Peyer's patch (tissue), 4 donors: ENCODE data around the gene ZNF155. TPM values are rescaled to one million over a fixed set of nuclear protein-coding genes. Genes with fewer than 3 reads are reported as not detected.
A peak's percentile ranks its signal among the peaks of the same experiment; 100 is the strongest.

Experiments used
- DNase-seq, 3 donors: peaks; one replicate each; pipeline ENCODE4 v3.0.0-alpha.2; 2017 to 2019
- H3K27ac ChIP-seq, 4 donors: fragments of 200-600 bp; sonication (generic); one replicate each; pipeline ENCODE4 v1.5.1; 2016 to 2019
- H3K27me3 ChIP-seq, 2 donors: fragments of 200-600 bp; sonication (generic); one replicate each; pipeline ENCODE4 v1.5.1; 2019
- H3K36me3 ChIP-seq, 3 donors: fragments of 200-600 bp; sonication (generic); one replicate each; pipeline ENCODE4 v1.5.1; 2016 to 2019
- H3K4me1 ChIP-seq, 4 donors: fragments of 200-600 bp; sonication (generic); one replicate each; pipeline ENCODE4 v1.5.1; 2016 to 2019
- H3K4me3 ChIP-seq, 4 donors: fragments of 200-600 bp; sonication (generic); 1 replicate in 3 of 4; 2 replicates in 1 of 4; pipeline ENCODE4 v1.5.1; 2016 to 2019; ENCODE audit warnings: mild to moderate bottlenecking in 1 of 4
- H3K9me3 ChIP-seq, 4 donors: fragments of 200-600 bp; sonication (generic); one replicate each; pipeline ENCODE4 v1.5.1; 2016 to 2019; ENCODE audit warnings: mild to moderate bottlenecking in 1 of 4
- POLR2A ChIP-seq, 2 donors: fragments of 450-650 bp; IDR thresholded peaks; one replicate each; pipeline ENCODE4 v1.5.1; 2017; ENCODE audit warnings: antibody characterized with exemption in 2 of 2, mild to moderate bottlenecking in 2 of 2, moderate library complexity in 2 of 2
- total RNA-seq, 4 donors: library from RNA; depleted of rRNA; stranded (reverse); fragments of >200 nt; gene quantifications; one replicate each; pipeline ENCODE4 v1.1.0, GENCODE V29; 2016
- TF ChIP-seq, protein P1 (sequence below), 6 experiments: fragments of 450-650 bp in 4 of 6; fragments of 200-600 bp in 2 of 6; sonication (generic) in 1 of 6; IDR thresholded peaks; one replicate each; pipeline ENCODE4 v1.5.1; 2017 to 2019; ENCODE audit warnings: antibody characterized with exemption in 6 of 6, mild to moderate bottlenecking in 3 of 6, moderate library complexity in 1 of 6

ZNF155 gene
- total RNA-seq, 4 donors from 2014 or later = 2.5 to 10.9 (median 6.2) TPM

DNA sequence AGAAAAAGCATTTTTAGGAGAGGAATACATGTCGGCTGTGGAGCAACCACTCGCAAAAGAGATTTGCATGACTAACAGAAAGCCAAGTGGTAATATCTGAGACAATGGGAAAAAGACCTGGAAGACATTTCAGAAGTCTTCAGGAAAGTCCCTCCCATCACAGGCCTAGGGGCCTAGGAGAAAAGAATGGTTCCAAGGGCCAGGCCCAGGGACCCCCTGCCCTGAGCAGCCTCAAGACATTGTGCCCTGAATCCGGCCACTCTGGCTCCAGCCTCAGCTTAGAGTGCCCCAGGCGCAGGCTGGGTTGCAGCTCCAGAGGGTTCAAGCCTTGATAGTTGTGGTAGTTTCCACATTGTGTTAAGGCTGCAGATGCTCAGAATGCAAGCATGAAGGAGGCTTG lies 23.6 kb upstream of the ZNF155 start:
- Histone ChIP-seq H3K36me3 (peaks cover 0 to 16% (median 0%) of the 10 kb centered on the region in 3 donors), H3K4me1 (no peaks in the 10 kb centered on the region), H3K27ac (no peak overlapping the region), H3K27me3 (no peaks in the 10 kb centered on the region), H3K9me3 (peaks cover 0 to 64% (median 16%) of the 10 kb centered on the region in 4 donors), H3K4me3 (no peak overlapping the region)
- no peak for DNase-seq
- TF ChIP-seq, protein P1, sequence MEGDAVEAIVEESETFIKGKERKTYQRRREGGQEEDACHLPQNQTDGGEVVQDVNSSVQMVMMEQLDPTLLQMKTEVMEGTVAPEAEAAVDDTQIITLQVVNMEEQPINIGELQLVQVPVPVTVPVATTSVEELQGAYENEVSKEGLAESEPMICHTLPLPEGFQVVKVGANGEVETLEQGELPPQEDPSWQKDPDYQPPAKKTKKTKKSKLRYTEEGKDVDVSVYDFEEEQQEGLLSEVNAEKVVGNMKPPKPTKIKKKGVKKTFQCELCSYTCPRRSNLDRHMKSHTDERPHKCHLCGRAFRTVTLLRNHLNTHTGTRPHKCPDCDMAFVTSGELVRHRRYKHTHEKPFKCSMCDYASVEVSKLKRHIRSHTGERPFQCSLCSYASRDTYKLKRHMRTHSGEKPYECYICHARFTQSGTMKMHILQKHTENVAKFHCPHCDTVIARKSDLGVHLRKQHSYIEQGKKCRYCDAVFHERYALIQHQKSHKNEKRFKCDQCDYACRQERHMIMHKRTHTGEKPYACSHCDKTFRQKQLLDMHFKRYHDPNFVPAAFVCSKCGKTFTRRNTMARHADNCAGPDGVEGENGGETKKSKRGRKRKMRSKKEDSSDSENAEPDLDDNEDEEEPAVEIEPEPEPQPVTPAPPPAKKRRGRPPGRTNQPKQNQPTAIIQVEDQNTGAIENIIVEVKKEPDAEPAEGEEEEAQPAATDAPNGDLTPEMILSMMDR (IDR thresholded peaks at IDR 0.05) = no peak
- no peak for TF ChIP-seq POLR2A (IDR thresholded peaks at IDR 0.05)

DNA sequence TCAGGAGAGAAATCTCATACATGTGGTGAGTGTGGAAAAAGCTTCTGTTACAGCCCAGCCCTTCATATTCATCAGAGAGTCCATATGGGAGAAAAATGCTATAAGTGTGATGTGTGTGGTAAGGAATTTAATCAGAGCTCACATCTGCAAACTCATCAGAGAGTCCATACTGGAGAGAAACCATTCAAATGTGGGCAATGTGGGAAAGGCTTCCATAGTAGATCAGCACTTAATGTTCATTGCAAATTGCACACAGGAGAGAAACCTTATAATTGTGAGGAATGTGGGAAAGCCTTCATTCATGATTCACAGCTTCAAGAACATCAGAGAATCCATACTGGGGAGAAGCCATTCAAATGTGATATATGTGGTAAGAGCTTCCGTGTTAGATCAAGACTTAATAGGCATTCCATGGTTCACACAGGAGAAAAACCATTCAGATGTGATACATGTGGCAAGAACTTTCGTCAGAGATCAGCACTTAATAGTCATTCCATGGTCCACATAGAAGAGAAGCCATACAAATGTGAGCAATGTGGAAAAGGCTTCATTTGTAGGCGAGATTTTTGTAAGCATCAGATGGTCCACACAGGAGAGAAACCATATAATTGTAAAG lies 17.8 kb upstream of the ZNF155 start:
- peaks cover 0 to 93% (median 28%) of the 10 kb centered on the region in 4 donors for H3K9me3 ChIP-seq
- DNase-seq = no peak
- no peak for TF ChIP-seq POLR2A (IDR thresholded peaks at IDR 0.05)
- no peak overlapping the region for H3K4me3 ChIP-seq
- H3K4me1 ChIP-seq = no peaks in the 10 kb centered on the region
- no peak overlapping the region for H3K27ac ChIP-seq
- no peaks in the 10 kb centered on the region for H3K27me3 ChIP-seq
- H3K36me3 ChIP-seq = peaks cover 0 to 52% (median 4%) of the 10 kb centered on the region in 3 donors

DNA sequence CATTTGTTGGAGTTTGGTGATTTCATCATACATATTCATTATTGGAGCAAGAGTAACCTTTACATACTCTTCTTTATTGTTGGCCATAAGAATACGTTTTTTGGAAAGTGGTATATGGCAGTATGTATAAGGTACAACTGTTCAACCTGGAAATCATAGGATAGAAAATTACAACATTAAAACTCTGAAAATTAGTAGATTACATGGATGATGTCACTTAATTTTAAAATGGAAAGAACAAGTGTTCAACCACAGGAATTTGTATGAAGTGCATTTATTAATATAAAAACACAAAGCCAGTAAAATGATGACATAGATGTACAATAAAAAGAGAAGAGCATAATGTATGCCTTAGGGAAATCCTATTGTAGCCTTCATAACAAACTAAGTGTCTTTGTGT lies 7.3 kb upstream of the ZNF155 start:
- Histone ChIP-seq H3K4me3 (no peak overlapping the region), H3K4me1 (no peaks in the 10 kb centered on the region), H3K27ac (no peak overlapping the region), H3K36me3 (no peaks in the 10 kb centered on the region), H3K9me3 (peaks cover 0 to 62% (median 7%) of the 10 kb centered on the region in 4 donors), H3K27me3 (no peaks in the 10 kb centered on the region)
- TF ChIP-seq POLR2A (IDR thresholded peaks at IDR 0.05) = no peak
- TF ChIP-seq, protein P1 (IDR thresholded peaks at IDR 0.05) = no peak
- no peak for DNase-seq

DNA sequence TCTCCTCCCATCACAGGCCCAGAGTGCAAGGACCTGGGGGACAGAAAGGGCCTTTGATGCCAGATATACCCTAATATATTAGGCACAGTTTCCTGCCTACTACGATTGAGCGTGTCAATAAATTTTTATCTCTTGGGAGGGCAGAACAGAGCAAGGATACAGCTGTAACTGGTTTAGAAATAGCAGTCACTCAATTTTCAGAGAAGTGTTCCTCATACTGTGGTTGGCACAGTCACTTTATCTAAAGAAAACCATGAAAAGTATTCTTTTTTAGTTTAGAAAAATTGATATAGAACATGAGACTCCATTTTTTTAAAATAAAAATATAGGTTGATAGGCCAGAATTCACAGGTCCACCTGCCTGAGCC lies 460 bp upstream of the ZNF155 start:
- Histone ChIP-seq H3K9me3 (peaks cover 0 to 10% (median 0%) of the 10 kb centered on the region in 4 donors), H3K27ac (peak overlapping the region in 3 of 4 donors; percentile 65 to 75 (median 71)), H3K4me3 (peak overlapping the region; percentile 60 to 89 (median 81)), H3K27me3 (no peaks in the 10 kb centered on the region), H3K36me3 (peaks cover 0 to 5% (median 0%) of the 10 kb centered on the region in 3 donors), H3K4me1 (peaks cover 0 to 8% (median 0%) of the 10 kb centered on the region in 4 donors)
- no peak for DNase-seq
- TF ChIP-seq POLR2A (IDR thresholded peaks at IDR 0.05) = no peak
- TF ChIP-seq, protein P1 (IDR thresholded peaks at IDR 0.05) = no peak

DNA sequence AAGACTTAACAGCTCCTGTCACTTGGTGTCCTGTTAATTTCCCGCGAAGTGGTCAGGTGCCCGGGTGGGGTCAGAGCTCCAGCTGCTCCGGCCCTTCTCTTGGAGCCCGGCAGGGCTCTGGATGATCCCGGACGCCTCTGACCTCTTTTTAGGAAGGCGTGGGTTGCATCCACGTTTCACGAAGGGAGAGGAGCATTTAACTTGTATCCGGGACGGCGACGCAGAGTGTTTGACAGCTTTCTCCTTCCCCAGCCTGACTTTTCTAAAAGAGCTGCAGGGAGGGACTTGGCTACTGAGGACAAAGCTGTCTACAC lies 656 bp downstream of the ZNF155 start:
- TF ChIP-seq, protein P1 (IDR thresholded peaks at IDR 0.05) = no peak
- no peak for TF ChIP-seq POLR2A (IDR thresholded peaks at IDR 0.05)
- peaks cover 0 to 16% (median 0%) of the 10 kb centered on the region in 3 donors for H3K36me3 ChIP-seq
- peaks cover 0 to 8% (median 0%) of the 10 kb centered on the region in 4 donors for H3K4me1 ChIP-seq
- H3K27ac ChIP-seq = peak overlapping the region; percentile 65 to 75 (median 71)
- peaks cover 0 to 6% (median 0%) of the 10 kb centered on the region in 4 donors for H3K9me3 ChIP-seq
- no peaks in the 10 kb centered on the region for H3K27me3 ChIP-seq
- peak overlapping the region; percentile 60 to 89 (median 81) for H3K4me3 ChIP-seq
- DNase-seq = no peak

DNA sequence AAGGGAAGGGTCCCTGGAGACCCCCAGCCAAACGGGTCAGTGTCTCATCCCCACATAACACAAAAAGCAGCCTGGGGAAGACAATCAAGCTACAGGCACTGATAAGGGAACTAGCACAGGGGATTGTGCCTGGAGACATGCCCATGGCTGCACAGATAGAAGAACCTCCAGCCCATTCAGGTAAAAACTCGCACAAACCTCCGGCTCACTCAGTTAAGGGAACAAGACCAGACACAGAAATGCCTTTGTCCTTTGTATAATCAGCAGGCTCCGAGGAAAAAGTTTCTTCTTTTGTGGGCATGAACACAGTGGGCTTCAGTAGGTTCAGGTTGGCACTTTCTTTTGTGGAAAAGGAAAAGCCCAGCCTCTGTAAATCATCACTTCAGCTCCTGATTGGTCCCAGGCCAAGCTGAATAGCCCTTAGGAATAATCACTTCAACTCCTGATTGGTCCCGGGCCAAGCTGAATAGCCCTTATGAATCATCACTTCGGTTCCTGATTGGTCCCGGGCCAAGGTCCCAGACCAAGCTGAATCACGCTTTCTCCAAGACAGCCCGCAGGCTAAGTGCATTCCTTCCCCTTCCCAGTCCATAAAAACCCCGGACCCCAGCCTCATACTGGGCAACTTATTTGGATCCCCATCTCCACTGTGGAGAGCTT lies 13.8 kb downstream of the ZNF155 start:
- no peak for DNase-seq
- Histone ChIP-seq H3K36me3 (peaks cover 0 to 50% (median 0%) of the 10 kb centered on the region in 3 donors), H3K4me3 (no peak overlapping the region), H3K27ac (no peak overlapping the region), H3K27me3 (no peaks in the 10 kb centered on the region), H3K4me1 (no peaks in the 10 kb centered on the region), H3K9me3 (peaks cover 0 to 16% (median 2%) of the 10 kb centered on the region in 4 donors)
- TF ChIP-seq POLR2A (IDR thresholded peaks at IDR 0.05) = no peak
- TF ChIP-seq, protein P1 (IDR thresholded peaks at IDR 0.05) = no peak
